ENCODE data around the gene PDCD10.

Gene PDCD10

GRCh38 chr3:167735233-167736138, 794 bp upstream of the PDCD10 start, which contains the start of gene SERPINI1:
Gene SERPINI1, plus strand, starts transcription at chr3:167735721. Its CDS starts 53,408 bp downstream, at chr3:167789129.
- peak; percentile 74 for DNase-seq (ENCODE audit: low spot score)

- DNase-seq (ENCODE audit: low spot score) = peak; percentile 1
These were observed 663 bp downstream of the PDCD10 start for GRCh38 chr3:167733961-167734497.

GRCh38 chr3:167732313-167733065, 2.2 kb downstream of the PDCD10 start:
- no peak for DNase-seq (ENCODE audit: low spot score)

- no peak for DNase-seq (ENCODE audit: low spot score)
These were observed 3.3 kb downstream of the PDCD10 start for GRCh38 chr3:167731393-167731792.

GRCh38 chr3:167729591-167729990, 5.1 kb downstream of the PDCD10 start:
- no peak for DNase-seq (ENCODE audit: low spot score)

- no peak for DNase-seq (ENCODE audit: low spot score)
These were observed 5.9 kb downstream of the PDCD10 start for GRCh38 chr3:167728632-167729323.

GRCh38 chr3:167728176-167728575, 6.5 kb downstream of the PDCD10 start:
- no peak for DNase-seq (ENCODE audit: low spot score)

GRCh38 chr3:167723872-167724271, 10.8 kb downstream of the PDCD10 start:
- DNase-seq (ENCODE audit: low spot score) = no peak

- DNase-seq (ENCODE audit: low spot score) = no peak
These were observed 11.6 kb downstream of the PDCD10 start for GRCh38 chr3:167723025-167723512.

- DNase-seq (ENCODE audit: low spot score) = no peak
These were observed 16.1 kb downstream of the PDCD10 start for GRCh38 chr3:167718582-167718981.

GRCh38 chr3:167716920-167717319, 17.8 kb downstream of the PDCD10 start:
- DNase-seq (ENCODE audit: low spot score) = no peak

- no peak for DNase-seq (ENCODE audit: low spot score)
These were observed 19.8 kb downstream of the PDCD10 start for GRCh38 chr3:167714871-167715270.

- no peak for DNase-seq (ENCODE audit: low spot score)
These were observed 22.2 kb downstream of the PDCD10 start for GRCh38 chr3:167712445-167712844.

GRCh38 chr3:167711439-167711838, 23.3 kb downstream of the PDCD10 start:
- DNase-seq (ENCODE audit: low spot score) = no peak

GRCh38 chr3:167710552-167710951, 24.1 kb downstream of the PDCD10 start:
- no peak for DNase-seq (ENCODE audit: low spot score)

GRCh38 chr3:167709690-167710089, 25.0 kb downstream of the PDCD10 start:
- no peak for DNase-seq (ENCODE audit: low spot score)

GRCh38 chr3:167705840-167706239, 28.9 kb downstream of the PDCD10 start:
- no peak for DNase-seq (ENCODE audit: low spot score)

- DNase-seq (ENCODE audit: low spot score) = no peak
These were observed 33.8 kb downstream of the PDCD10 start for GRCh38 chr3:167700926-167701325.

- DNase-seq (ENCODE audit: low spot score) = no peak
These were observed 34.6 kb downstream of the PDCD10 start for GRCh38 chr3:167700046-167700445.

- no peak for DNase-seq (ENCODE audit: low spot score)
These were observed 40.6 kb downstream of the PDCD10 start for GRCh38 chr3:167694121-167694520.

- peak; percentile 43 for DNase-seq (ENCODE audit: low spot score)
These were observed 43.3 kb downstream of the PDCD10 start for GRCh38 chr3:167691366-167691765.
